Activated T-cell treated with anti-CD3 and anti-CD28 coated beads, Interleukin-2, amount 50 U/mL, for 72 hours (primary cell): ENCODE measurements around the gene UBE4B. TPM values are rescaled to one million over a fixed set of nuclear protein-coding genes. Genes with fewer than 3 reads are reported as not detected.
"Not testable (repeated sequence)": the region's sequence is repeated elsewhere in the genome, so short reads cannot be mapped to it uniquely, and the experiment has no call there.

Experiments
- ATAC-seq, 2 donors: fragments of 150-1000 bp; cut with Tn5 transposase; replicated peaks in 1 of 2; 2 replicates each; pipeline ENCODE4 v1.10.0; 2021; ENCODE audit warnings: moderate library complexity in 2 of 2, mild to moderate bottlenecking in 1 of 2
- DNase-seq, 2 donors: peaks; one replicate each; pipeline ENCODE4 v3.0.0; 2021 to 2022; ENCODE audit warnings: mixed read lengths in 1 of 2
- H3K27ac Mint-ChIP-seq: one replicate; pipeline ENCODE4 v1.8.0; 2022; ENCODE audit warnings: mild to moderate bottlenecking, moderate library complexity, mixed read lengths
- H3K27me3 Mint-ChIP-seq: one replicate; pipeline ENCODE4 v1.8.0; 2022; ENCODE audit warnings: low read depth, mixed read lengths
- H3K36me3 Mint-ChIP-seq, 2 donors: one replicate each; pipeline ENCODE4 v1.8.0; 2022; ENCODE audit warnings: mixed read lengths in 2 of 2, mild to moderate bottlenecking in 1 of 2; ENCODE audit not compliant: insufficient read depth in 2 of 2
- H3K4me1 Mint-ChIP-seq: one replicate; pipeline ENCODE4 v1.8.0; 2022; ENCODE audit warnings: low read depth, mixed read lengths
- H3K4me3 Mint-ChIP-seq, 2 donors: one replicate each; pipeline ENCODE4 v1.8.0; 2022; ENCODE audit warnings: mild to moderate bottlenecking in 2 of 2, mixed read lengths in 2 of 2, moderate library complexity in 2 of 2
- H3K9me3 Mint-ChIP-seq, 2 donors: one replicate each; pipeline ENCODE4 v1.8.0; 2022; ENCODE audit warnings: mixed read lengths in 2 of 2
- total RNA-seq, 2 donors: library from RNA; stranded (reverse); gene quantifications; one replicate each; pipeline ENCODE4 v1.2.3, GENCODE V29; 2022

UBE4B gene
- total RNA-seq: 10 to 100 TPM; 24.7 to 25.6 TPM

DNA sequence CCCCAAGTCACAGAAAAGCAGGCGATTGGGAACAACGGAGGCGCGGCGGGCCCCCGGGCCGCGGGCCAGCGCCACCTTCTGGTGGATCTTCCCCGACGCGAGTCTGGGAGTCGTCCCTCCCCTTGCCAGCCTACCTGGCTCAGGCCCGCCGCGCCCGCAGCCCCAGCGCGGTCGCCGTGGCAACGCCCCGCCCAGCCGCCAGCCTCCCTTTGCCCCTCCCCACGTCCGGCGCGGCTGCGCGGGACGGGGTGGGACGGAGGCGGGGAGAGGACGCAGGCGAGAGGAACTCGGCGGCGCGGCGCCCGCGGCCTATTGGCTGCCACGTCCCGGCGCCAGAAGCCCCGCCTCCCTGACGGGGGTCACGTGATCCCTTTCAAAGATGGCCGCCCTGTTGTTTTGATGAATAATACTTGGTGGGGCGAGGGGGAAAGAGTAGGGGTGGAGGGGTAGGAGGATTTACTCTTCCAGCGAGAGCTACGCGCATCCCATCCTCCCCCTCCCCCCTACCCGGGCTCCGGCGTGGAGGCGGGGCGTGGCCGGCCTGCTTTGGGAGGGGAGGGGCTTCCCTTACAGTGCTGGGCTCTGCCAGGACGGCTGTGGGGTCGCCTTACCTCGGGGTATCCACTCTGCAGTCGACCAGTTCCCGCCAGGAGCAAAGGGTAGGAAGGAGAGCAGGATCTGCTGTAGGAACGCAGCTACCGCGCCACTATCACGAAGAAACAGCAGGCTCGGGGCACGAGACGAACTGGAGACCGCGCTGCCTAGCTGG is at the start of gene UBE4B:
UBE4B (plus strand) TSS at position 369 of the 769 bp plus-strand sequence. CDS start 713 bp downstream, outside the sequence.
- Mint-ChIP-seq H3K27ac (peak within 1 kb of the TSS; percentile 97), H3K27me3 (no peaks in the 10 kb centered on the region), H3K4me3 (peak within 1 kb of the TSS; percentile 81 to 87), H3K9me3 (no peaks in the 10 kb centered on the region), H3K36me3 (no peaks in the 10 kb centered on the region), H3K4me1 (peaks cover 28% of the 10 kb centered on the region)
- DNase-seq (peak; percentile 99 to 100), ATAC-seq (peak; percentile 97)

DNA sequence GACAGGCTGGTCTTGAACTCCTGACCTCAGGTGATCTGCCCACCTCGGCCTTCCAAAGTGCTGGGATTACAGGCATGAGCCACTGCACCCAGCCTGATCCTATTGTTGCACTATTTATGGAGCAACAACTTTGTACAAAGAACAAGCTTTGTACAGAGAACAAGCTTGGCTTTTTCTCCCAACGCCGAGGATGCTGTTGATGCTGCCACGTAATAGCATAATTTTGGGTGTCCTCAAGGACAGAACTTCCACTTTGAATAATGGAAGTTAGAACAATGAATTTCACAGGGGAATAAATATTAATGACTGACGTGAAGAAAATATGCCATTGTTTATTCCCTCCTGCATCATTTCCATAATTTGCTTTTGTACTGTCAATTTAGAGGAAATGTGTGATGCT is 48.5 kb upstream of the UBE4B start:
- H3K36me3 Mint-ChIP-seq: peaks cover 0 to 4% of the 10 kb centered on the region in 2 donors
- H3K4me1 Mint-ChIP-seq: no peaks in the 10 kb centered on the region
- no peaks in the 10 kb centered on the region for H3K9me3 Mint-ChIP-seq
- ATAC-seq (no peak), DNase-seq (no peak)
- no peak overlapping the region for H3K4me3 Mint-ChIP-seq
- H3K27me3 Mint-ChIP-seq: no peaks in the 10 kb centered on the region
- no peak overlapping the region for H3K27ac Mint-ChIP-seq

DNA sequence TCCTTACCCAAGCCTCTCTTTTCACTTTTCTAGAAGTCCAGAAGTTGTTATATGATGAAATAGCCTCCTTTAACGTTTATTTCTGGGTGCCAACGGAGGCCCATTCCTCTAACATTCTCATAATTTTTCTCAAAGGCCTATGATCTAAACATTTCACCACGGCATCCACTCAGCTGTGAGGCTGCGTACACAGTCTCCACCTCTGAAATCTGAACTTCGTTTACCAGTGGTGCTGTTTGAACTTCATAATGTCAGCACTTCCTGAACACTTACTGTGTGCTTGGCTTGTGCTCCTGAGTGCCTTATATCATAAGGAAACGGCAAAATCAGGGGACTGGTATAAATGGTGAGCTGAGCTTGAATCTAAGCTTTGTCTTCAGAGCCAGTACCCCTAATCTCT is 47.8 kb upstream of the UBE4B start:
- Mint-ChIP-seq H3K27me3 (no peaks in the 10 kb centered on the region), H3K4me3 (no peak overlapping the region), H3K4me1 (no peaks in the 10 kb centered on the region), H3K27ac (no peak overlapping the region), H3K36me3 (peaks cover 0 to 4% of the 10 kb centered on the region in 2 donors), H3K9me3 (no peaks in the 10 kb centered on the region)
- ATAC-seq (no peak), DNase-seq (no peak)

DNA sequence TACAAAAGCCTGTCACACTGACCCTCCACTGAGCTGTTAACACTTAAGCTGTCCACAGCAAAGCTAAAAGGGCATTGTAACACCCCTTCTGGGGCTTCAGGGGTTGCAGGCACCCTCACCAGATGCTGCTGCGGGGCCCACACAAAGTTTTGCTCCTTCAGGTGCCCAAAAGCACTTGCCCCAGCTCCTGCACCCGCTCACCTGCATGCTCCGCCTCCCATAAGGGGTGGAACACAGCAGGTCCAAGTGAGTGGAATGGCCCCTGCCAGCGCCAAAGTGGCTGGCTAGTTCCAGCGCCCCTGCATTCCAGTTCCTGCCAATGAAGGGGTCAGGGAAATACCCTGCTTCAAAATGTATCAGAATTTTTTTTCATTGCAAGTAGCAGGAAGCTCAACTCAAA is 43.0 kb upstream of the UBE4B start:
- ATAC-seq (no peak), DNase-seq (no peak)
- Mint-ChIP-seq H3K27ac (no peak overlapping the region), H3K36me3 (no peaks in the 10 kb centered on the region), H3K9me3 (no peaks in the 10 kb centered on the region), H3K4me1 (no peaks in the 10 kb centered on the region), H3K4me3 (no peak overlapping the region), H3K27me3 (no peaks in the 10 kb centered on the region)

DNA sequence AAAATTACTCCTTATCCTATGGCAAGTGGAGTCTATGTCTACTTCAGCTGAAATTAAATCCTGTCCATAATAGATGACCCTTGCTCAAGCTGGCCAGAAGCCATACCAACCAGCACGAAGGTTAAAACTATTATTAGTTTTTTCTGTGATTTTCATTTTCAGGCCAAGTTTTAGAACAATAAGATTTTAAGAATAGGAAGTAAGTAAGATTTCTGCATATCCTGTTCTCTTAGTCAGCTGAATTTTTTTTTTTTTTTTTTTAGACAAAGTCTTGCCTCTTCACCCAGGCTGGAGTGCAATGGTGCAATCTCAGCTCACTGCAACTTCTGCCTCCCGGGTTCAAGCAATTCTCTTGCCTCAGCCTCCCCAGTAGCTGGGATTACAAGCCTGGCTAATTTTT is 41.8 kb upstream of the UBE4B start:
- no peaks in the 10 kb centered on the region for H3K27me3 Mint-ChIP-seq
- H3K27ac Mint-ChIP-seq: no peak overlapping the region
- ATAC-seq: no peak

DNA sequence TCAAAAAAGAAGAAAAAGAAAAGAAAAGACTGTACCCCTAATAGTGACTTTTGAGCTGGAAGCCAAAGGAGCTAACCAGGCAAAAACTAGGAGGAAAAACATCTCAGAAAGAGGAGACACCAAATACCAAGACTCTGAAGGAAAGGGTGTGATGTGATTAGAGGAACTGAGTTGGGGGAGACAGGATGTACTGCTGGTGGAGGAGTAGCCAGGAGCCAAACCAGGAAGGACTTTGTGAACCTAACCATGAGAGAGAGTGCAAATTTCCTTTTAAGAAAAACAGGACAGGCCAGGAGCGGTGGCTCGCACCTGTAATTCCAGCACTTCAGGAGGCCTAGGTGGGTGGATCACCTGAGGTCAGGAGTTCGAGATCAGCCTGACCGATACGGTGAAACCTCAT is 39.8 kb upstream of the UBE4B start:
- ATAC-seq (no peak), DNase-seq (no peak)
- peaks cover 8% of the 10 kb centered on the region for H3K27me3 Mint-ChIP-seq
- no peak overlapping the region for H3K27ac Mint-ChIP-seq
- H3K9me3 Mint-ChIP-seq: no peaks in the 10 kb centered on the region
- peaks cover 4% of the 10 kb centered on the region for H3K4me1 Mint-ChIP-seq
- H3K4me3 Mint-ChIP-seq: no peak overlapping the region
- peaks cover under 1 to 1% of the 10 kb centered on the region in 2 donors for H3K36me3 Mint-ChIP-seq

More for the DNA sequence above, 41.8 kb upstream of the UBE4B start:
- no peaks in the 10 kb centered on the region for H3K4me1 Mint-ChIP-seq
- H3K9me3 Mint-ChIP-seq: no peaks in the 10 kb centered on the region
- no peak overlapping the region for H3K4me3 Mint-ChIP-seq
- DNase-seq: no peak
- no peaks in the 10 kb centered on the region for H3K36me3 Mint-ChIP-seq

DNA sequence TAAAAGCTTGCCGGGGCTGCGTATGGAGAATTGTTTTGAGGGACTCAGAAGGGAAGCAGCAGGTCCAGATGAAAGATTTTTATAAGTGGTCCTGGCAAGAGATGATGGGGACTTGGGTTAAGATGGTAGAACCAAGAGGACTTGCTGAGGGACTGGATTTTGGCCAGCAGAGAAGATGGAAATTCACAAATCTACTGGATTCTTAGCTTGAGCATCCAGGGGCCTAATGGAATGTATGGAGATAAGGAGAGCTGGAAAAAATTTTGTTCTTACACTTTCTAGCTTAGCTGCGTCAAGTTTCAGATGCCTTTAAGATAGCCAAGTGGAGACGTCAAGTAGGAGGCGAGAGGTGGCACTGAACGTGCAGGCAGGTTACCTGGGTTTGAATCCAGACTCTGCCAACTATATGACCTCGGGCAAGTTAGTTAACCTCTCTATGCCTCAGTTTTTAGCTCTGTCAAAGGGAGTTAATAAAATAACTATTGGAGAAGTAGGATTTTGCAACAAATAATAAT is 39.1 kb upstream of the UBE4B start:
- no peak for DNase-seq
- peaks cover 15% of the 10 kb centered on the region for H3K27me3 Mint-ChIP-seq
- ATAC-seq: no peak
- H3K9me3 Mint-ChIP-seq: no peaks in the 10 kb centered on the region
- H3K36me3 Mint-ChIP-seq: peaks cover 2 to 7% of the 10 kb centered on the region in 2 donors
- H3K27ac Mint-ChIP-seq: no peak overlapping the region
- H3K4me1 Mint-ChIP-seq: peaks cover 7% of the 10 kb centered on the region
- H3K4me3 Mint-ChIP-seq: no peak overlapping the region

DNA sequence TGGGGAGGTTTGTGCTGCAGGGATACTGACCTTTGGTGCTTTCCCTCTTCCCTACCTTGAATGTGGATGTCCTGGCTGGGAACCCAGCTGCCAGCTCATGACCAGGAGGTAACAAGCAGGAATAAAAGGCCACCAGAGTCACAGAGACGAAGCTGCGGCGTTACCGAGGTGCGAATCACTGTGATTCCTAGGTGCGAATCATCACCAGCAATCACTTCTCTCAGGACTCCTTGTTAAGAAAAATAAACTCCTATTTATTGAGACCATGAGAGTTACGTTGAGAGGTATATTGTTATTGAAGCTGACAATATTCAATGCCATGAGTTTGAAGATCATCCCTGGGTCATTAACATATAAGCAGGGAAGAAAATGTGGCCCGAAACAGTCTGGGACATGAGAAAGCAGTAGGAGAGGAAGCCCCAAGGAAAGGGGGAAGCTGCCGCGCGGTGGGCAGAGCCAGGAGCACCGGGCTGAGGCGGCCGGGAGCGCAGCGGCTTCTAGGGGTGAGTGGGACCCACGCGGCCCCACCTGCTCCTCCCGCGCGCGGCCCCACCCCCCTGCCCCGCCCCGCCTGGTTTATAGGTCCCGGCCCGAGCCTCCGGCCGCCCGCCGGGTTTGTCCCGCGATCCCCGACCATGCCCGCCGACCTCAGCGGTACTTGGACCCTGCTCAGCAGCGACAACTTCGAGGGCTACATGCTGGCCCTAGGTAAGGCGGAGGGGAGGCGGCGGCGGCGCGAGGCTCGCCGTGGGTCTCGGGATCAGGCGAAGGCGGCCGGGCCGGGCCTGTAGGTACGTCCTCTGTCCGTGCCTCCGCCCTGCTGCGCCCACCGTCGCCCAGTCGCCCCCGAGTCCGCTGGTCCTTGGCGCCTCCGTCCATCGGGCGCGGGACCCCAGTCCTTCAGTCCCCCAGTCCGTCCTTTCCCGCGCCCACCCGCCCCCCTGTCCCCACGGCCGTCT is 35.9 kb upstream of the UBE4B start, which contains the start of gene RBP7:
RBP7 (plus strand) TSS at position 605 of the 959 bp plus-strand sequence; CDS start at position 636, 31 bp downstream.
- no peak within 1 kb of the TSS for H3K27ac Mint-ChIP-seq
- peaks cover 28% of the 10 kb centered on the region for H3K27me3 Mint-ChIP-seq
- peak; percentile 5 to 12 for DNase-seq
- peaks cover 4 to 9% of the 10 kb centered on the region in 2 donors for H3K36me3 Mint-ChIP-seq
- peak; percentile 45 to 49 for ATAC-seq
- H3K4me3 Mint-ChIP-seq: peak within 1 kb of the TSS; percentile 76 to 85
- peaks cover 12% of the 10 kb centered on the region for H3K4me1 Mint-ChIP-seq
- H3K9me3 Mint-ChIP-seq: no peaks in the 10 kb centered on the region

DNA sequence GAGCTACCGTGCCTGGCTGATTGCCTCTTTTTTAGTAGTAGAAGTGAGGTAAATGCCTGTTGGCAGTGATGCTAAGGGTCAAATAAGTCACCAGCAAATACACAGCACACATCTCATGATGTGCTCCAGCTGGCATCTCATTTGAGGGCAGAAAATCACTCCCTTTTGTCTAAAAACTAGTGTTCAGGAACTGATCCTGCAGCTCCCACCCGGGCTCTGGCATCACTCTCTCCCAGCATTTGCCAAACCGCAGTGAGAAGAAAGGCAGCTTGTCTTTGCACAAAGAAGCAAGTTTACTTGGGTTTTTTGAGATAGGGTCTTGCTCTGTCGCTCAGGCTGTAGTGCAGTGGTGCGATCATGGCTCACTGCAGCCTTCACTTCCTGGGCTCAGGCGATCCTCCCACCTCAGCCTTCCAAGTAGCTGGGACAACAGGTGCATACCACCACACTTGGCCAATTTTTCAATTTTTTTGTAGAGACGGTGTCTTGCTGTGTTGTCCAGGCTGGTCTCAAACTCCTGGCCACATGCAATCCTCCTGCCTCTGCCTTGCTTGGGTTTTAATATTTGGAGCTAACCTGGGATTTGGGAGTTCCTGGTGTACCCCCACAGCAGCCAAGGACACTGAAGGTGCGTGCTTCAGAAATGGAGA is 31.6 kb upstream of the UBE4B start:
- peaks cover 4 to 9% of the 10 kb centered on the region in 2 donors for H3K36me3 Mint-ChIP-seq
- H3K4me3 Mint-ChIP-seq: no peak overlapping the region
- H3K27ac Mint-ChIP-seq: no peak overlapping the region
- no peaks in the 10 kb centered on the region for H3K9me3 Mint-ChIP-seq
- H3K4me1 Mint-ChIP-seq: peaks cover 12% of the 10 kb centered on the region
- no peak for DNase-seq
- peaks cover 33% of the 10 kb centered on the region for H3K27me3 Mint-ChIP-seq
- no peak for ATAC-seq

DNA sequence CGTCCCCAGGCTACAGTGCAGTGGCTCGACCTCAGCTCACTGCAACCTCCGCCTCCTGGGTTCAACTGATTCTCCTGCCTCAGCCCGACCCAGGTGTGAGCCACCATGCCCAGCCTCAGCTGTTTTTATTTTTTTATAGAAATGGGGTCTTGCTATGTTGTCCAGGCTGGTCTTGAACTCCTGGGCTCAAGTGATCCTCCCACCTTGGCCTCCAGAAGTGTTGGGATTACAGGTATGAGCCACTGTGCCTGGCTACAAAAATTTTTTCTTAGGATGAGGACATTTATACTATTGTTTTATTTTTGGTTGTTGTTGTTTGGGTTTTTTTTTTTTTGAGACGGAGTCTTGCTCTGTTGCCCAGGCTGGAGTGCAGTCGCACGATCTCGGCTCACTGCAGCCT is 27.5 kb upstream of the UBE4B start:
- not testable (repeated sequence) for H3K9me3 Mint-ChIP-seq, H3K36me3 Mint-ChIP-seq, H3K27ac Mint-ChIP-seq, ATAC-seq, DNase-seq, H3K4me1 Mint-ChIP-seq, H3K4me3 Mint-ChIP-seq
- peaks cover 11% of the 10 kb centered on the region for H3K27me3 Mint-ChIP-seq

DNA sequence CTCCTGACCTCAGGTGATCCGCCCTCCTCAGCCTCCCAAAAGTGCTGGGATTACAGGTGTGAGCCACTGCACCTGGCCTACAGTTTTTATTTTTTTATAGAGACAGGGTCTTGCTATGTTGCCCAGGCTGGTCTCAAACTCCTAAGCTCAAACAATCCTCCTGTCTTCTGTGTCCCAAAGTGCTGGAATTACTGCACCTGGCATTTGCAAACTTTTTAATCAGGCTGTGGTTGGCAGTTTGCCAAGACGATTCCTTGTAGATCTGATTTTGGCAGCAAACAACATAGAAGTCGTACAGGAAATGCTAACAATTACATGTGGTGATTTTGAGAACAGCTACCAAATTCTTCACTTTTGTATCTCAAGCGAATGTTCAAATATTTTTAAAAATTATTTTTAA is 25.6 kb upstream of the UBE4B start:
- Mint-ChIP-seq H3K27ac (no peak overlapping the region), H3K4me3 (no peak overlapping the region), H3K27me3 (peaks cover 5% of the 10 kb centered on the region), H3K36me3 (no peaks in the 10 kb centered on the region), H3K9me3 (no peaks in the 10 kb centered on the region), H3K4me1 (no peaks in the 10 kb centered on the region)
- no peak for DNase-seq
- no peak for ATAC-seq

DNA sequence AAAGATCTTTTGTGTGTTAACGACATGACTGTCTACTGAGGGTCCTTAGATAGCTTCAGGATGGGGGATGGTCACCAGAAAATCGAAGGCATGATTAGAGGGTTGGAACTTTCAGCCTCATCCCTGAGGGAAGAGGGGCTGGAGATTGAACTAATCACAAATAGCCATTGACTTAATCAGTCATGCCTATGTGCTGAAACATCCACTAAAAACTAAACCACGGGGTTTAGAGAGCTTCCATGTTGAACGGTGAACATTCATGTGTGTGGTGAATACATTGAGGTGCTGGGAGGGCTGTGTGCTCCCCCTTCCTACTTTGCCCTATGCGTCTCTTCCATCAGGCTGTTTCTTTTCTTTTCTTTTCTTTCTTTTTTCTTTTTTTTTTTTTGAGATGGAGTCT is 18.7 kb upstream of the UBE4B start:
- ATAC-seq (no peak), DNase-seq (no peak)
- Mint-ChIP-seq H3K27me3 (no peaks in the 10 kb centered on the region), H3K4me1 (no peaks in the 10 kb centered on the region), H3K4me3 (no peak overlapping the region), H3K27ac (no peak overlapping the region), H3K36me3 (no peaks in the 10 kb centered on the region), H3K9me3 (no peaks in the 10 kb centered on the region)
